Body of pancreas (tissue), 4 donors: ENCODE measurements around the gene HHAT. TPM values are rescaled to one million over a fixed set of nuclear protein-coding genes. Genes with fewer than 3 reads are reported as not detected.

ENCODE experiments used
- ATAC-seq: fragments of 150-250 bp; one replicate; pipeline ENCODE4 v1.9.1; 2016
- DNase-seq, 4 donors: peaks; one replicate each; pipeline ENCODE4 v3.0.0-alpha.2; 2019
- H3K27ac ChIP-seq, 4 donors: fragments of 200-600 bp; sonication (generic); 1 replicate in 3 of 4; 2 replicates in 1 of 4; pipeline versions ENCODE4 v1.5.1 to v1.6.1; 2016 to 2019; ENCODE audit warnings: mild to moderate bottlenecking in 1 of 4, mixed read lengths in 1 of 4, moderate library complexity in 1 of 4
- H3K27me3 ChIP-seq, 2 donors: fragments of 200-600 bp; sonication (generic); one replicate each; pipeline ENCODE4 v1.6.0; 2016; ENCODE audit warnings: mild to moderate bottlenecking in 1 of 2
- H3K36me3 ChIP-seq, 2 donors: fragments of 200-600 bp; sonication (generic); replicated peaks in 1 of 2; 2 replicates each; pipeline ENCODE4 v1.5.1; 2016; ENCODE audit warnings: low read depth in 2 of 2; ENCODE audit not compliant: insufficient read depth in 1 of 2
- H3K4me1 ChIP-seq: fragments of 200-600 bp; sonication (generic); one replicate; pipeline ENCODE4 v1.6.0; 2016
- H3K4me3 ChIP-seq, 2 donors: fragments of 200-600 bp; sonication (generic); 1 replicate in 1 of 2; 2 replicates in 1 of 2; pipeline ENCODE4 v1.5.1; 2016 to 2019
- H3K9me3 ChIP-seq, 3 donors: fragments of 200-600 bp; sonication (generic); 1 replicate in 2 of 3; 2 replicates in 1 of 3; pipeline ENCODE4 v1.5.1; 2016
- CTCF ChIP-seq, 7 experiments: fragments of 450-650 bp in 4 of 7; fragments of 200-600 bp in 3 of 7; sonication (generic) in 3 of 7; IDR thresholded peaks; one replicate each; pipeline ENCODE4 v1.5.1; 2016 to 2019; ENCODE audit warnings: antibody characterized with exemption in 7 of 7
- POLR2A ChIP-seq, 3 donors: fragments of 450-650 bp; IDR thresholded peaks; one replicate each; pipeline ENCODE4 v1.6.1; 2016; ENCODE audit warnings: antibody characterized with exemption in 3 of 3, mild to moderate bottlenecking in 2 of 3
- WGBS, 2 donors: methylation state at CpG; one replicate each; pipeline ENCODE4 v1.1.5; 2017; 5-methylcytosine and 5-hydroxymethylcytosine counted together
- intact Hi-C: fragments of 100-400 bp; cut with DNase I; formaldehyde crosslinking; loops from one replicate; pipeline ENCODE4 v1.15.1; 2023
- total RNA-seq, 2 donors: library from RNA; depleted of rRNA; stranded (reverse); fragments of >200 nt; gene quantifications; one replicate each; pipeline ENCODE4 v1.1.0, GENCODE V29; 2016

Gene HHAT
- total RNA-seq, 2 donors from 2014 or later = 4.4 to 19.4 TPM

DNA sequence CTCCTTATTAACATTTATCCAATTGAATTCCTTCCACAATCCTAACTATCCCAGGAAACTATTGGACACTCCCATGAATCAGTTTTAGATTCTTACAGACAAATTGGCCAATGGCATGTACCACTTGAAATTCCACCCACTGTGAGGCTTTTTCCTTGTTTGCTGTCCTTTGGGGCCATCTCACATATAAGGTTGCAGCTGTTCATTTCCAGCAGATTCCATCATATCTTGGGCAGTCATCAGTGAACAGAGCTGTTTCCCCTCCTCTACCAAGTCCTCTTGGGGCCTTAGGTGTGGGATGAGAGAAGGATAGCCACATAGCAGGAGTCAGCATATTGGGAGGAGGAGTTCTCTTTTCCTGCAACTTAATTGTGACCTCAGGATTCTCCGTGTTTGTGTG is 109.1 kb downstream of the HHAT start:
- H3K4me1 ChIP-seq = no peaks in the 10 kb centered on the region
- no peaks in the 10 kb centered on the region for H3K27me3 ChIP-seq
- TF ChIP-seq CTCF (IDR thresholded peaks at IDR 0.05) = no peak
- TF ChIP-seq POLR2A (IDR thresholded peaks at IDR 0.05) = no peak
- WGBS, 2 donors = 63 to 64% methylated on average over 1 of the region's 1 CpG
- no peak overlapping the region for H3K4me3 ChIP-seq
- intact Hi-C loops = no loop called here
- ATAC-seq = no peak
- no peaks in the 10 kb centered on the region for H3K9me3 ChIP-seq
- H3K36me3 ChIP-seq = no peaks in the 10 kb centered on the region
- H3K27ac ChIP-seq = no peak overlapping the region
- no peak for DNase-seq

- intact Hi-C loops = no loop called here
- 78 to 84% methylated on average over 7 of the region's 7 CpGs for WGBS, 2 donors
Measured at GRCh38 chr1:210438928-210439841, 110.5 kb downstream of the HHAT start.

GRCh38 chr1:210440081-210440480 is 111.4 kb downstream of the HHAT start:
- no peak overlapping the region for H3K27ac ChIP-seq
- no peak for DNase-seq
- H3K27me3 ChIP-seq = no peaks in the 10 kb centered on the region
- TF ChIP-seq CTCF (IDR thresholded peaks at IDR 0.05) (no peak), POLR2A (IDR thresholded peaks at IDR 0.05) (no peak)
- no peaks in the 10 kb centered on the region for H3K4me1 ChIP-seq
- ATAC-seq = no peak
- H3K9me3 ChIP-seq = no peaks in the 10 kb centered on the region
- H3K36me3 ChIP-seq = no peaks in the 10 kb centered on the region
- H3K4me3 ChIP-seq = no peak overlapping the region
- 78 to 92% methylated on average over 3 of the region's 3 CpGs for WGBS, 2 donors
- intact Hi-C loops = no loop called here

More at GRCh38 chr1:210438928-210439841, 110.5 kb downstream of the HHAT start:
- no peak for DNase-seq
- Histone ChIP-seq H3K27ac (no peak overlapping the region), H3K4me3 (no peak overlapping the region), H3K27me3 (no peaks in the 10 kb centered on the region), H3K4me1 (no peaks in the 10 kb centered on the region), H3K9me3 (no peaks in the 10 kb centered on the region), H3K36me3 (no peaks in the 10 kb centered on the region)
- no peak for ATAC-seq
- no peak for TF ChIP-seq POLR2A (IDR thresholded peaks at IDR 0.05)
- TF ChIP-seq CTCF (IDR thresholded peaks at IDR 0.05) = no peak

DNA sequence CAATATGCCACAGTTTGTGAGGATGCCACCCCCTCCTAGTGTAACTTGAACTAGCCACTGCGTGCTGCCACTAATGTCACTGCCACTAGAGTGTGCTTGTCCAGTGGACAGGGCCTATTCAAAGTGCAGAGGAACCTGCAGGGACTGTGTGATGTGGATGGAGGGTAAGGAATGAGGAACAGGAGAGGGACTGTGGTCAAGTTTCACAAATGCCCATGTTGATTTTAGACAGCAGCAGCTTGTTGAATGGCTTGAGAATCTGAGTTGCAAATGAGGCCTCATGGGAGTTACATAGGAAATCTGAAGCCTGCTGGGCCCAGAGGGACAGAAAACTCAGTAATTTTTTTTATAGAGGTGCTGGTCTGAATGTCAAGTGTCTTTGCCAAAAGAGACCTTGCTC is 112.3 kb downstream of the HHAT start:
- no peaks in the 10 kb centered on the region for H3K4me1 ChIP-seq
- H3K4me3 ChIP-seq = no peak overlapping the region
- no peak for ATAC-seq
- no peak for TF ChIP-seq CTCF (IDR thresholded peaks at IDR 0.05)
- TF ChIP-seq POLR2A (IDR thresholded peaks at IDR 0.05) = no peak
- H3K27me3 ChIP-seq = no peaks in the 10 kb centered on the region
- 82 to 100% methylated on average over 1 of the region's 1 CpG for WGBS, 2 donors
- intact Hi-C loops = no loop called here
- H3K36me3 ChIP-seq = no peaks in the 10 kb centered on the region
- H3K9me3 ChIP-seq = no peaks in the 10 kb centered on the region
- H3K27ac ChIP-seq = no peak overlapping the region
- DNase-seq = no peak

DNA sequence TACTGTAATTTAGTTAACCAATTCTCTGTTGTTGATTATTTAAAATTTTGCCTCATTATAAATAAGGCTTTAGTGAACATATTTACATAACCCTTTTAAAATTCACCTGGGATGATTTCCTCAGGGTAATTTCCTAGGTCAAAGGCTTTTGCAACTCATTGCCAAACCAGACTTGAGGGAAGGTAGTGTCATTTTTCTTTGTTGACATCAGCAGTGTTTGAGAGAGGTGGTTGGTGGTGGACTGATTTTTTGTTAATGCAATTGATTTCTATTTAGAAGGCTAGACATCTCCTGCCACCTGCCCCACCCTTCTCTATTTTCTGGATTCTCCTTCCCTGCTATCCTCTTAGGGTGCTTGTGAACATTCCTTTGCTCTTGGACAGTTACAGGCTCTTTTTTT is 116.8 kb downstream of the HHAT start:
- Histone ChIP-seq H3K36me3 (no peaks in the 10 kb centered on the region), H3K27ac (no peak overlapping the region), H3K27me3 (no peaks in the 10 kb centered on the region), H3K4me3 (no peak overlapping the region), H3K4me1 (no peaks in the 10 kb centered on the region), H3K9me3 (no peaks in the 10 kb centered on the region)
- intact Hi-C loops = no loop called here
- TF ChIP-seq POLR2A (IDR thresholded peaks at IDR 0.05) (no peak), CTCF (IDR thresholded peaks at IDR 0.05) (no peak)
- ATAC-seq (no peak), DNase-seq (no peak)
